T47D (cell line): ENCODE results near the gene DPP8.
"Not testable (repeated sequence)": the region's sequence is repeated elsewhere in the genome, so short reads cannot be mapped to it uniquely, and the experiment has no call there.

Experiments
- DNase-seq, 2 experiments: peaks; one replicate each; pipeline versions ENCODE4 v3.0.0 to v3.0.0-alpha.2; 2011 to 2012; ENCODE audit warnings: low read depth in 1 of 2, low spot score in 1 of 2
- JUND ChIP-seq: IDR thresholded peaks from 2 replicates; pipeline ENCODE4 v1.6.1; 2012; ENCODE audit warnings: low read depth
- in situ Hi-C: cut with HindIII; loops from 2 replicates; pipeline ENCODE4 v1.10.0; 2016; ENCODE audit warnings: low sequenced_read_pairs, low pct_unique_long_range_greater_than_20kb

DPP8 gene

DNA sequence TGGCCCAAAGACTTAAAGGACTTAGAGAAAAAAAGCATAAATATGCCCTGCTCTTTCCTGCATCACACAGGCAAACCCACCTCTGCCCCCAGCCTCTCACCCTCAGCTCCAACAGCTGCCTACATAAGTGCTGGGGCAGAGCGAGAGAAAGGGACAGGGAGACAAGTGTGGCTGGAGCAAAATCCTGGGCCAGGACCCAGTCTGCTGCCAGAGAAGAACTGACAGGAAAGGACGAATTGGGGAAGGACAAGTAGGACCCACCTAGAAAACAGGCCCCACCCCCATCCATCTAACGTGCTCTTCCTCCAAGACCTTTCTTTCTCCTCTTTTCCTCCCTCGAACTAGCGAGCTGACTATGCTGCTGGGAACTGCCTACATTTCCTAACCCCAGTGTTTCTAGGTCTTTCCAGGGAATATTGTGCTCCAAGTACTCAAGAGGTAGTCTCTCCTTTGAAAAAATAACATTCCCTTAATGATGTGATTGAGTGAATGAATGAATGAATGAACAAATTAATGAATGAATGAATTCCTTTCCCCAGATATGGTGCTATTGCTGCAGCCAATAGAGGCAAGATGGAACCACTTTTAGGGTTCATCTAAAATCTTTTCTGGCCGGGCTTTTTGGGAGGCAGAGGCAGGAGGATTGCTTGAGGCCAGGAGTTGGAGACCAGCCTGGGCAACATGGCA, 113.2 kb downstream of the DPP8 start:
- DNase-seq: no peak
- in situ Hi-C loops: no loop called here
- no peak for TF ChIP-seq JUND

DNA sequence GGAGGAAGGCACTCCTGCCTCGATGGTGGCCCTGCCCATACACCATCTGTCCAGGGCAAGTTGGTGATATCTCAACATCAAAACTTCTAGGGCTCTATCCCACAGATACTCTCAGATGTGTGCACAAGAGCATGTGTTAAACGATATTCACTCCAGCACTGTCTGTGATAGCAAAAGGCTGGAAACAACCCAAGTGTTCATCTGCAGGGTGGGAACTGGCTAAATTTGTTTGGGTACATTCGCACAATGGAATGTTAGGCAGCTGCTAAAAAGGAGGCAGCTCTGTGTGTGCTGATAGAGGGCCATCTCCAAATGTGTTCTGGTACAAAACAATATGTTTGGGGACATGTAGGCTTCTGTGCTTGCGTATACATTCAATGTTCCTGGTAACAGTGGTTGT, 114.5 kb downstream of the DPP8 start:
- DNase-seq: no peak
- in situ Hi-C loops: no loop called here
- TF ChIP-seq JUND: no peak

DNA sequence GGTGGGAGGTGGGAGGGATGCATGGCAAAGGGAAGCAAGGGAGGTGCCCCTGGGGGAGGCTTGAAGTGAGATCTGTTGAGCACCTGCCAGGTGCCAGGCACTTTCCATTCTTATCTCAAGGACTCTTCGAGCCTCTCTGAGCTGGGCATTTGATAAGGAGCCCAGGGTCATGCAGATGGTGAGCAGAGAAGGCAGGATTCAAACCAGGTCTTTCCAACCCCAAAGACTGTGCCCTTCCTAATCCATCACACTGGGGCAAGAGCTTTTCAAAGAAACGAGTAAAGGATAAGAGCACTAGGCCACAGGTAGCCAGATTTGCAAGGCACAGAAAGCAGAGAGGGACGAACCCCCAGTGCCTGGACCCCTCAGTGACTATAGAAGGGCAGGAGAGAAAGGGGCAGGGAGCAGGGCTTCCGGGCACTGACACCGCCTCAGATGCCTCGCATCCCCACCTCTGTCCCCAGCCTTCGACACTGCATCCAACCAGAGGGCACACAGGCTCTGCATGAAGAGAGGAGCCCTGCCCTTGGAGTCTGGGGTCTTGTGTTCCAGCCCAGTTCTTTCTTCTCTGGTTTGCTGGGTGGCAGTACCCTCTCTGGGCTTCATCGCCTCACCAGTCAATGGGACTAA, 115.8 kb downstream of the DPP8 start:
- no peak for DNase-seq
- in situ Hi-C loops: no loop called here

GRCh38 chr15:65400760-65401610, 116.5 kb downstream of the DPP8 start:
- DNase-seq: peak; percentile 78 to 92
- in situ Hi-C loops: no loop called here
- TF ChIP-seq JUND: no peak

More for the DNA sequence above, 115.8 kb downstream of the DPP8 start:
- no peak for TF ChIP-seq JUND

GRCh38 chr15:65399997-65400396, 117.5 kb downstream of the DPP8 start:
- TF ChIP-seq JUND: no peak
- in situ Hi-C loops: no loop called here
- no peak for DNase-seq

- in situ Hi-C loops: no loop called here
- TF ChIP-seq JUND: no peak
Observed at GRCh38 chr15:65399001-65399706, 118.3 kb downstream of the DPP8 start.

GRCh38 chr15:65398486-65398885, 119.0 kb downstream of the DPP8 start:
- in situ Hi-C loops, DNase-seq: not testable (repeated sequence)

More at GRCh38 chr15:65399001-65399706, 118.3 kb downstream of the DPP8 start:
- no peak for DNase-seq

GRCh38 chr15:65396965-65397317, 120.5 kb downstream of the DPP8 start:
- DNase-seq: no peak
- TF ChIP-seq JUND: no peak
- in situ Hi-C loops: no loop called here

DNA sequence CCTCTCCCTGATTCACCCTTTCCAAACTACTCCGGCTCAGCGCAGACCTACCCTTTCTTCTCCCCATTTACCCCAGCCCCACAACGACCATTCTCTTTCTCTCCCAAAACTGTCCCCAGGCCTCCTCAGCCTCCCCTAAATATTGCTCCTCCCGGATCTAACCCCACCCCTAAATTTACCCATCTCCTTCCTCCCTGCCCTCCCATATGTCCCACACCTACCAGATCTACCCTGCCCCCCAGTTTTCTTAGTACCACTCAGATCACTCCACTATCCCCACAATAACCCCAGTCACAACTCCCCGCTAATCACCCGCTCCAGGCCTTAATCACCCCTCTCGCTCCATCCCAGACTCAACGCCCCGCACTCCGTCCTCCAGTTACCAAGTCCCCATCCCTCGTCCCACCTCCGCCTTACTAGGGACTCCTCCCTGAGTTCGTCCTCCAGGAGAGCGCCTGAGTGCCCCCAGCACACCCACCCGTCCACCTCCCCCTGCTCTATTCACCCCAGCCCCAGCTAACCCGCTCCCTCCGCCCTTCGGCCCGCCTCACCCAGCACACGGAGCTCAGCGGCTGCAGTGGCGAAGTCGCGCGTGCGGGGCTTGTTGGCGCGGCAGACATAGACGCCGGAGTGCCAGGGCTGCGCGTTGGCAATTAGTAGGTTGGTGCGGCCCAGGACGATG, 121.1 kb downstream of the DPP8 start:
- in situ Hi-C loops: no loop called here
- no peak for DNase-seq
- TF ChIP-seq JUND: no peak

GRCh38 chr15:65395567-65396202, 121.8 kb downstream of the DPP8 start:
- DNase-seq: no peak
- in situ Hi-C loops: no loop called here
- TF ChIP-seq JUND: no peak

DNA sequence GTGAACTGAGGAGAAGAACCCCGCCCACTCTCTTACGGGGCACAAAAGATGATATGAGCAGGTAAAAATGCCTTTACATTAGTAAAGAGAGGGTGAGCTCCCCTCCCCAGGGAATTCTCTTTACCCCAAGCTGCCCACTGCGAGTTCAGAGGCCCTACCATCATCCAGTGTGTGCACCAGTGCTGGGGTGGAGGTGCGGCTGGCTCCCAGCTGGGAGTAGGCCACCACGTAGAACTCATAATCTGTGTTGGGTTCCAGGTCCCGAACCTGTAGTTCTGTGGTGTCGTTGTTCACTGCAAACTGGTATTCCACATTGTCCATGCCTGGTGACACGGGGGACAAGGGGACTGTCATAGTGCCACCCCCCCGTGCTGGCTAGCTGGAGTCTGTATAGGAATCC, 122.6 kb downstream of the DPP8 start:
- TF ChIP-seq JUND: no peak
- no peak for DNase-seq
- in situ Hi-C loops: no loop called here
